Lower leg skin (tissue), 3 donors: ENCODE measurements around the gene MED14.

Source experiments
- CTCF ChIP-seq, 3 donors: fragments of 450-650 bp; IDR thresholded peaks; one replicate each; pipeline ENCODE4 v1.5.1; 2016; ENCODE audit warnings: antibody characterized with exemption in 3 of 3, mild to moderate bottlenecking in 3 of 3, moderate library complexity in 2 of 3
- POLR2A ChIP-seq, 2 donors: fragments of 450-650 bp; IDR thresholded peaks; one replicate each; pipeline ENCODE4 v1.6.1; 2016 to 2017; ENCODE audit warnings: antibody characterized with exemption in 2 of 2, mild to moderate bottlenecking in 1 of 2, moderate library complexity in 1 of 2

GRCh38 chrX:40720339-40720738 lies 15.0 kb downstream of the MED14 start:
- no peak for TF ChIP-seq CTCF (IDR thresholded peaks at IDR 0.05)
- no peak for TF ChIP-seq POLR2A (IDR thresholded peaks at IDR 0.05)
